ENCODE results near the gene ADAM12. TPM values are rescaled to one million over a fixed set of nuclear protein-coding genes. Genes with fewer than 3 reads are reported as not detected.
A peak's percentile ranks its signal among the peaks of the same experiment; 100 is the strongest.

Gene ADAM12
- total and polyA plus RNA-seq, 4 donors, result 0.03 to 0.33 (median 0.19) TPM

DNA sequence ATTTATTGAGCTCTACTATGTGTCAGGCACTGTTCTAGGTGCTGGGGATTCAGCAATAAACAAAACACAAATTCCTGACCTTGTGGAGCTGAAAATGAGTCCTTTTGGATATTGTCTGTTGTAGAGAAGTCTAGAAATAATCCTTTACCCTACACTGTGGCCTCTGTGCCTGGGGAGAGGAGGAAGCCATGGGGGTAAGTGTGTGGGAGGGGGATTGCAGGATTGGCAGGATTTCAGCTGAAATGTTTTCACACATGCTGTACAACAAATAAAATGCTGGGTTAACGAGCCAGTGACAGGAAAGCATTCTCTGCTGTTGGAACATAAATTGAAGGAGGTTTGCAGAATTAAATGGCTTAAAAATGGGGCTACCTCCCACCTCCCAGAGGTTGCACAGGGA, 302.5 kb downstream of the ADAM12 start (continued):
- TF ChIP-seq JUND (IDR thresholded peaks at IDR 0.05), result no peak

DNA sequence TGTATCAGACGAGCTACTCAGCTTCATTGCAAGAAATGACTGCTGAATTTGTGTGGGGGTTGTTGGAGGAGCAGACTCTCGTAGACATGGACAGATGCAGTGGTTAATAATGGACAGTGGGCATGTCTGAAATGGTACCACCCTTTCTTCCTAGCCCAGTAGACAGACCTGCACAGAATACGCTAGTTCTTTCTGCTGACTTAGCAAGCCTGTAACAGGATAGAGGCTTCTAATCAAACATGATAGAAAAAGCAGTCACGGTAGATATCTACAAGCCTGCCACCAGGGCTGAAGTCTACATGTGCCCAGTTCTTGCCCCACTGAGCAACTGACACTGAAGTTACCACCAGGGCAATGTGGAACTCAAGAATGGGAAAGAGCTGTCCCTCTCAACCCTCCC, 303.9 kb downstream of the ADAM12 start:
- 82% methylated on average over 4 of the region's 4 CpGs for WGBS
- no peaks in the 10 kb centered on the region for H3K36me3 ChIP-seq (ENCODE audit: control insufficient read depth in 4 of 4, insufficient read depth in 3 of 4, low read depth in 1 of 4, low read length in 3 of 4)
- H3K27me3 ChIP-seq (ENCODE audit: control insufficient read depth in 4 of 4, insufficient read depth in 4 of 4, low read length in 3 of 4), result no peaks in the 10 kb centered on the region
- H3K9me3 ChIP-seq (ENCODE audit: control insufficient read depth in 4 of 4, low read length in 3 of 4), result no peaks in the 10 kb centered on the region
- no peak for TF ChIP-seq EGR1 (IDR thresholded peaks at IDR 0.05; ENCODE audit: low read depth in 2 of 2)
- no peak for TF ChIP-seq SP1 (IDR thresholded peaks at IDR 0.05)
- no peaks in the 10 kb centered on the region for H3K4me1 ChIP-seq (ENCODE audit: control insufficient read depth in 4 of 4, insufficient read depth in 4 of 4, low read length in 3 of 4)
- no peak overlapping the region for H3K9ac ChIP-seq (ENCODE audit: low read depth in 1 of 2, low read length in 2 of 2)
- no peak for DNase-seq (ENCODE audit: low spot score)
- no peak overlapping the region for H3K27ac ChIP-seq (ENCODE audit: low read depth in 1 of 2, low read length in 2 of 2)
- H3K4me3 ChIP-seq (ENCODE audit: low read depth in 1 of 3, low read length in 3 of 3), result no peak overlapping the region

DNA sequence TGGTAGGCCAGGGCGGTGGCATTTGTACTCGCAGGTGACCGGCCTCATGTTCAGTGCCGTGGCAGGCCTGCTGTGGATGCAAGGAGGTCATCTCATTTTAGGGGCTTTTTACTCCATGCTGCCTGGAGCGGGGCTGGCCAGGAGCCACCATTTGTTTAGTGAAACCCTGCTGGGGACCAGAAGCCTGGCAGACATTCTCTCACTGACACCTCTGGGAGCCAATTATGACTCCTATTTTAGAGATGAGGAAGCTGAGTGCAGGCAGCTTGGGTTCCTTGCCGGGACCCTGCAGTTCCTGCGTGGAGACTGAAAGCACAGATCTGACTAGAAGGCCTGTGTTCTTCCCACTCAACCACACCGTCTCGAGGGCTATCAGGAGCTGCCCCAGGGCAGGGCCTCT, 305.3 kb downstream of the ADAM12 start:
- 94% methylated on average over 9 of the region's 9 CpGs for WGBS
- TF ChIP-seq RAD21 (IDR thresholded peaks at IDR 0.05) (no peak), EGR1 (IDR thresholded peaks at IDR 0.05; ENCODE audit: low read depth in 2 of 2) (no peak)

DNA sequence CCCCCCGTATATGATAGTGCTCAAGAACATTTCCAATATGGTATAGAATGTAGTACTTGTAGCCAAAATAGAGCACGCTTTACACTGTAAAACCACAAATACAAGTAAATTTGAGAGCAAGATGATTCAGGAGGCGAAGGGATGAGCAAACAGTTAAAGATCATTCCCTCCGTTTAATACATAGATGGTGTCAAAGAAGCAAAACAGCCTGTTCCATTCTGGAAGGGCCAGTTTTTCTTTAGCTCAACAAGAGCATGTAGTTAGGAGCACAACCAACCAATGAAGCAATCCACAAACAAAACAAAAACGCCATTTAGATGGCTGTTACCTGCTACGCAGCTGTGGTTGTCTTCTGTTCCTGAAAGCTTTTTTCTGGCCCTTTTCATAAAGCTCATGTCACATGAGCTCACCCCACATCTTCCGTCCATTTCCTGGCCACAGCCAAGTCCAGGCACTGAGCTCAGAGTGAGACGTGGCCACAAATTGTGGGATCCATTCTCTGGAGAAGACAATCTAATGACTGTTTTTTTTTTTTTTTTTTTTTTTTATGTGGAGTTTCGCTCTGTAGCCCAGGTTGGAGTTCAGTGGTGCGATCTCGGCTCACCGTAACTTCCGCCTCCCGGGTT, 306.3 kb downstream of the ADAM12 start:
- no peak for DNase-seq (ENCODE audit: low spot score)
- 87% methylated on average over 14 of the region's 14 CpGs for WGBS

More for the DNA sequence above, 305.3 kb downstream of the ADAM12 start:
- DNase-seq (ENCODE audit: low spot score), result no peak
- Histone ChIP-seq H3K4me1 (ENCODE audit: control insufficient read depth in 4 of 4, insufficient read depth in 4 of 4, low read length in 3 of 4) (no peaks in the 10 kb centered on the region), H3K27me3 (ENCODE audit: control insufficient read depth in 4 of 4, insufficient read depth in 4 of 4, low read length in 3 of 4) (peaks cover 0 to under 1% (median 0%) of the 10 kb centered on the region in 4 donors), H3K27ac (ENCODE audit: low read depth in 1 of 2, low read length in 2 of 2) (no peak overlapping the region), H3K9me3 (ENCODE audit: control insufficient read depth in 4 of 4, low read length in 3 of 4) (no peaks in the 10 kb centered on the region), H3K9ac (ENCODE audit: low read depth in 1 of 2, low read length in 2 of 2) (no peak overlapping the region), H3K4me3 (ENCODE audit: low read depth in 1 of 3, low read length in 3 of 3) (no peak overlapping the region), H3K36me3 (ENCODE audit: control insufficient read depth in 4 of 4, insufficient read depth in 3 of 4, low read depth in 1 of 4, low read length in 3 of 4) (no peaks in the 10 kb centered on the region)

DNA sequence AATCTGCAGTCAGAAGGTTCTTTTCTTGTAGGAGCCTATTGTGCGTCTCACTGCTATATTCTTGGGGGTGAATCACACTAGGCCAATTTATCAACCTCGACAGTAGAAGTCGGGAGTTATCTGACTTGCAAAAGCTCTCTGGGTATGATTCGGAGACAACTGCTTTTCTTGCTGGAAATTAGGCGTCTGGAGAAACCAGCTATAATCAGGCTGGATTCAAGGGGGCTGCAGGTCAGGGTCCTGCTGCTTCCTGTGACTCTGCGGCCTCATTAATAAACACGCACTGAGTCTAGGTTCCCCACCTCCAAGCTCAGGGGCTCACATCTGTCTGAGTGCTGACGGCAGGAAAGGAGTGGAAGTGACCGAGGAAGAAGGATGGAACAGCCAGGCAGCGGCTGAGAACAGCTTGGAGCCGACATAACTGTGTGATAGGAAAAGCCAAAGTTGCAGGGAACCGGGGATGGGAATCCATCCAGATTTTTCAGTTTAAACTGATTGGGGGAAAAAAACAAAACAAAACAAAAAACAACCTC, 307.3 kb downstream of the ADAM12 start:
- Histone ChIP-seq H3K9ac (ENCODE audit: low read depth in 1 of 2, low read length in 2 of 2) (no peak overlapping the region), H3K27me3 (ENCODE audit: control insufficient read depth in 4 of 4, insufficient read depth in 4 of 4, low read length in 3 of 4) (peaks cover 0 to 5% (median 0%) of the 10 kb centered on the region in 4 donors), H3K4me3 (ENCODE audit: low read depth in 1 of 3, low read length in 3 of 3) (no peak overlapping the region), H3K9me3 (ENCODE audit: control insufficient read depth in 4 of 4, low read length in 3 of 4) (no peaks in the 10 kb centered on the region), H3K36me3 (ENCODE audit: control insufficient read depth in 4 of 4, insufficient read depth in 3 of 4, low read depth in 1 of 4, low read length in 3 of 4) (no peaks in the 10 kb centered on the region), H3K27ac (ENCODE audit: low read depth in 1 of 2, low read length in 2 of 2) (no peak overlapping the region), H3K4me1 (ENCODE audit: control insufficient read depth in 4 of 4, insufficient read depth in 4 of 4, low read length in 3 of 4) (no peaks in the 10 kb centered on the region)
- DNase-seq (ENCODE audit: low spot score), result no peak
- TF ChIP-seq JUND (IDR thresholded peaks at IDR 0.05) (peak in 1 of 2 donors; percentile 15), SP1 (IDR thresholded peaks at IDR 0.05) (no peak), RXRA (IDR thresholded peaks at IDR 0.05) (peak in 1 of 2 donors; percentile 5), NR2F2 (IDR thresholded peaks at IDR 0.05) (peak; percentile 74)
- WGBS, result 37% methylated on average over 12 of the region's 12 CpGs

More for the DNA sequence above, 306.3 kb downstream of the ADAM12 start:
- Histone ChIP-seq H3K4me3 (ENCODE audit: low read depth in 1 of 3, low read length in 3 of 3) (no peak overlapping the region), H3K27me3 (ENCODE audit: control insufficient read depth in 4 of 4, insufficient read depth in 4 of 4, low read length in 3 of 4) (peaks cover 0 to 5% (median 0%) of the 10 kb centered on the region in 4 donors), H3K36me3 (ENCODE audit: control insufficient read depth in 4 of 4, insufficient read depth in 3 of 4, low read depth in 1 of 4, low read length in 3 of 4) (no peaks in the 10 kb centered on the region), H3K9ac (ENCODE audit: low read depth in 1 of 2, low read length in 2 of 2) (no peak overlapping the region), H3K9me3 (ENCODE audit: control insufficient read depth in 4 of 4, low read length in 3 of 4) (no peaks in the 10 kb centered on the region), H3K4me1 (ENCODE audit: control insufficient read depth in 4 of 4, insufficient read depth in 4 of 4, low read length in 3 of 4) (no peaks in the 10 kb centered on the region), H3K27ac (ENCODE audit: low read depth in 1 of 2, low read length in 2 of 2) (no peak overlapping the region)
- TF ChIP-seq, protein P1, sequence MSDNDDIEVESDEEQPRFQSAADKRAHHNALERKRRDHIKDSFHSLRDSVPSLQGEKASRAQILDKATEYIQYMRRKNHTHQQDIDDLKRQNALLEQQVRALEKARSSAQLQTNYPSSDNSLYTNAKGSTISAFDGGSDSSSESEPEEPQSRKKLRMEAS (IDR thresholded peaks at IDR 0.05), result no peak
- TF ChIP-seq FOXA2 (IDR thresholded peaks at IDR 0.05), result no peak

All from liver (tissue), 9 donors.